CD4-positive, alpha-beta T cell treated with Interleukin-6 at 100 ng/mL for 8 hours (primary cell): ENCODE results near the gene MACROD2.
"Not testable (repeated sequence)": the region's sequence is repeated elsewhere in the genome, so short reads cannot be mapped to it uniquely, and the experiment has no call there.

Experiments used
- DNase-seq: peaks from one replicate; pipeline ENCODE4 v3.0.0-alpha.2; 2020; ENCODE audit warnings: mixed read lengths, low spot score

Gene MACROD2

DNA sequence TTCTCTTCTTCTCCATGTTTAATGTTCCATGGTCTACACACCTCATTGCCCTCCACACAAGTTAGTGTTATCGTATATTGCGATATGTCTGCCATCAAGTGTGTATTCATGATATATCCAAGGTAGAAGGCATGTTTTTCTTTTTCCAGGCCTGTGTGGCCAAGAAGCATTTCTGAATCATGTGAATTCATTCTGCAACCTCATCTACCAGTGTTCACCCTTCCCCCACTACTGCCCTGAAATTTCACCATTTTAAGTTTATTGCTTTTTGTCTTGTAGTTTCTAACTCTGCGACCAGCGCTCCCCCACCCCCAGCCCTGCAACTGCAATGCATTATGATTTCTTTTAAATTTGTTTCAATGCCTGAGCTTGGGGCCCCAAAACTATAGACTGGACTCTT, 960.1 kb downstream of the MACROD2 start:
- no peak for DNase-seq

DNA sequence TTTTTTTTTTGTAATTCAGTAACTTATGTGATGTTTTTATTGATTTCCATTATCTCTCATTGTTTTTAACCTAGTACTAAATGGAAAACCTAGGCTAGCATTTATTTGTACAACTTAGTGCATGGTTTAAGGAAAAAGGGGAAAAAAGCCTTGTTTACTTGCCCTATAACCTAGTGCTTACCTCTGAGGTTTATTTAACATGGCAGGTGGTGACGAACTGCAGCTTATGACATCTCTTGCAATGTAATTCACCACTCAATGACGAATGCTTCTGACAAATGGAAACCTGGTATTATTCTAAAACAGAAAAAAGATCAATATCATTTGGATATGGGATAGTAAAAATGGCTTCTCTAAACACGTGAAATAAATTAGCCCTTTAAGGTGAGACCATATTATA, 960.7 kb downstream of the MACROD2 start:
- no peak for DNase-seq

DNA sequence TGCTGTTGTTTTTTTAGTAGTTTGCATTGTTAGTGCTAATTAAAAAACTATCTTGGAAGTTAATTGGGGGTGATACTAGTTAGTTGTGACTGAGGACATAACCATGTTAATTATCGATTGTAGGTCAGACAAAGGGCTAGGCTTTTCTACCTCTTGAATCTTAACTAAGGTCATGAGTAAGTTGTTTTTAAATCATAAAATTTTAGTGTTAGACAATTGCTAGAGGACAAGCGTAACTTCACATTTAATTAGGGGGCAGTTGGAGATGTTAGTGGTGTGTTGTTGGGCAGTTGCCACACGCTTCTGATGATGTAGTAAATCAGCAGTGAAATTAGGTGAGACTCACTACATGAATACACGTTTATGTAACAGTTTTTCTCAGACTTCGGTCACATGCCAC, 961.2 kb downstream of the MACROD2 start:
- no peak for DNase-seq

DNA sequence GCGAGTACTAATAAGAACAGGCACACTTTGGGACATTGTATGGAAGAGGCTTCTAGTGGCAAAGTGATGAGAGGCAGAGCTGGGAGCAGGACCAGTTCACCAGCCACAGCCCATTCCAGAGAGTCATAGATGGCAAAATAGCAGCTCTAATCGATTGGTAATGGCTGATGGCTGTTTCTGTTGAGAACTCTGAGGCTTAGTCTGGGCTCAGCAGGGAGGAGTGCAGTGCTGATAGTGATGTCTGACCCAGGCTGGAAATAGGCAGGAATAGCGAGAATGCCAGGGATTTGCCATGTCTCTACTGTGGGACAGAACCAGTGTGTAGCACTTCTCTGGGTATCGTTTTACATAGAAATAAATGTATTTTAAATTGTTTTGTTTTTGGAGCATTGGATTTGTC, 962.1 kb downstream of the MACROD2 start:
- DNase-seq = no peak

DNA sequence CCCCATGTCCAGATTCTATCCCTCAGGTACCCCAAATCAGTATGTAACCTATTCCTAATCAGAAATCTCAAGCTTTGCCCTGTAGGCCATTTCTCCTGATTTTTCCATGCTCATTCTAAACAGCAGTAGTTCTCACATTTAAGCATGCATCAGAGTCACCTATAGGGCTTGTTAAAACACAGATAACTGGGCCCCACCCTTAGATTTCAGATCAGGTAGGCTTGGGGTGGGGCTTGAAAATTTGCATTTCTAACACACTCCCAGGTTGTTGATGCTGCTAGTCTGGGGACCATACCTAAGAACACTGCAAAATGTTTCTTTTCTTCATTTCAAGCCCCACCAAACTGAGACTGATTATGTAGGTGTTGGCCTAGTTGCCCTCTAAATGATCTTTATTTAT, 963.3 kb downstream of the MACROD2 start:
- no peak for DNase-seq

DNA sequence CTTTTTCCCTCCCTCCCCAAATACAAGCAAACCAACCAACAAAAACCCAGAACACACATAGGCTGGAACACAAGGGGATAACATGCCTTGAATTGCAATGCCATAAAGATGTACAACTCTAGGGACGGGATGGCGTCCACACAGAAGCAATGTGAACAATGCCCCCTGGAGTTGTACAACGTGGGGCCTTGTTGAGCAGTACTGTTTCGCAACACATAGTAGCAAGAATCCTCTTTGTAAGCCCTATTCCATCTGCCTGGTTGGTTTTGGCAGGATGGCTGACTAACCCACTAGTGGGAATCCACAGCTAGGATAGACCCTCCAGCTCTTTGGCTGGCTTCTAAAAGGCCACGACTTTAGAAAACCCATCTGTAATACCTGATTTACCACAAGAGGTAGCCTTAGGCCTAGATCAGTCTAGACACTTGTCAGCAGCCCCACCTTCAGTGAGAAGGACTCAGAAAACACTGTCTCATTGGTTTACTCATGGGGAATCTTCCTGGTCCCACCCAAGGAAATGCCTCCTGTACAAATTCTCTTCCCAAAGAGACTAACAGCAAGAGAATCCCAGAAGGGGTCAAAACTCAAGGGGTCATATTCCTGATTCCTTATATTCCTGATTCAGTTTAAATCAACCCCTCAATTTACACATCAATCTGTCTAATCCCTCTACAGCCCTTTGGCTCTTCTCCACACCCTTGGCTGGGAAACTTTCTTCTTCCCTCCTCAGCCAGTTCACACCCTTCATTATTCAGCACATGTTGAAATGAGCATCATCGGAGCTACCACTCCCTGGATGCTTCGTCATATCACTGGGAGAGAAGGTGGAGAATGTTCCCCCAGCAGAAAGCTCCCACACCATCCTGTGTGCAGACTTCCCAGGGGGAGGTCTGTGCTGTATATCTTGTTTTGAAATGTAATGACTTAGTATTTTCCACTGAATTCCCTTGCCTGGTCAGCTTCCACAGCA, 964.5 kb downstream of the MACROD2 start:
- DNase-seq = no peak

DNA sequence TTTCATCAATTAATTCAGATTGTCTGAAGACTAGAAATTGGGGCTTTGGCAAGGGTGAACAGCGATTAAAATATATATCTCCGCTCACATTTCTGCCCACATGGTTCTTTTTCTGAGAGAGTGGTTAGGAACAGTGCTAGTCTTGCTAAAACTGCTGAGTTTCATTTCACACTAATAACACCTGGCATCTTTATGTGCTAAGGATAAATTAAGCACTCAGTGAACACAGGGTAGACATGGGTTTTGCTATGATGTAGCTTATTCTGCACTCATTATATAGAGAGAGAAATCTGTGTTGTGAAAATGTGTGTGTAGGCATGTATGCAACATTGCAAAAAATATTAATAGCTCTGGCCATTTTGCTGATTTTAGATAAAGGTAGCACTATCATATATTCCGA, 965.5 kb downstream of the MACROD2 start:
- DNase-seq = no peak

DNA sequence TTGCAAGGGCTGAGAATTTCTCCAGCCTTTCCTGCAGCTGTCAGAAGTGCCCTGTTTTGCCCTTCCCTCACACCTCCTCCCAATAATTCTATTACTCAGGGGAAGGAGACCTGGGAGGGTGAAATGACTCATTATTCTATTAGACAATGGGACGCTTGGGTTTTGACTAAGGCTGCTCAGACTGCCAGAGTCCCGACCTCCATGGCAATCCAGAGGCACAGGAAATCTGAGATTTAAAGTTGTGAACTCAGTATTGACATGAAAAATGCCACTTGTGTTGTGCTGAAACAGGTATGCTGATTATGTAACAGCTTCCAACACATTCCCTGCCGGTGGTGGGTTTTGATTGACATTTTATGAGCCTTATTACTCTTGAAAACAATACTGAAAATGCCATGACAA, 967.9 kb downstream of the MACROD2 start:
- DNase-seq = no peak

DNA sequence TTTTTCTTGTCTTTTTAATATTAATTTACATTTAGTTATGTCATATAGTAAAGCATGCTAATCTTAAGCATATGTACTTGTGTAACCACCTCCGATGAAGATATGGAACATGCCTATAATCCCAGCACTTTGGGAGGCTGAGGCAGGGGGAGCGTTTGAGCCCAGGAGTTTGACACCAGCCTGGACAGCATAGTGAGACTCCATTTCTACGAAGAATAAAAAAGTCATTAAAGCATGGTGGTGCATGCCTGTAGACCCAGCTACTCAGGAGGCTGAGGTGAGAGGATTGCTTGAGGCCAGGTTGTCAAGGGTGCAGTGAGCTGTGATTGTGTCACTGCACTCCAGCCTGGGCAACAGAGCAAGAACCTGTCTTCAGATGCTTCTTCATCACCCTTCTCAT, 970.9 kb downstream of the MACROD2 start:
- no peak for DNase-seq

DNA sequence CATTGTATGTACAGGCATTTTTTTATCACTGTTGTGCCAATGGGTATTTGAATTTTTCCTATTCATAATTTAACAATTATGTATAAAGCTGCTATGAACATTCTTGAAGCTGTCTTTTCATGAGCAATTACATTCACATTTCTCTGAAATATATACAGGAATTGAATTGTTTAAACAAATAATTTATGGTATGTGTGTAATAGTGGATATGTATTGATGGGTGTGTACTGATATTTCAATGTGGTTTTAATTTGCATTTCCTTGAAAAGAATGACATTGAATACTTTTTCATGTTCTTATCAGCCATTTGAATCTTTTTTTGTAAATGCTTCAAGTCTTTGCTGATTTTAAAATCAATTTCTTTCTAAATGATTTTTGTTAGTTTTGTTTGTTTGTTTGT, 971.5 kb downstream of the MACROD2 start:
- no peak for DNase-seq

DNA sequence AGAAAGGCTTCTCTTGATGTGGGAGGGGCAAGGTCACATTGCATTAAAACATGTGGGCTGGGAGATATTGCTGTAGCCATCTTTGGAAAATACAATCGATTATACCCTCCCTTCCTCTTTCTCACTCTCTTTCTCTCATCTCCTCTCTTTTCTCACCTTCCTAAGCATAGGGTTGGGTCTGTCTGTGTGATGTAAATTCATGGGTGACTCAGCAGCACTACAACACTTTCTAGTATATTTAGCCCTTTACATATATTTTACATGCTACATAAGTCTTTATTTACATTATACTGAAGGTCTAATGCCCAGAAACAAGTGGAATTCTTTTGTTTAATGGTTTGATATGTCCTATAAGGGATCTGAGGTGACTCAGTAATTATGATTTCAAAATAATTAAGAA, 976.9 kb downstream of the MACROD2 start:
- DNase-seq = no peak

DNA sequence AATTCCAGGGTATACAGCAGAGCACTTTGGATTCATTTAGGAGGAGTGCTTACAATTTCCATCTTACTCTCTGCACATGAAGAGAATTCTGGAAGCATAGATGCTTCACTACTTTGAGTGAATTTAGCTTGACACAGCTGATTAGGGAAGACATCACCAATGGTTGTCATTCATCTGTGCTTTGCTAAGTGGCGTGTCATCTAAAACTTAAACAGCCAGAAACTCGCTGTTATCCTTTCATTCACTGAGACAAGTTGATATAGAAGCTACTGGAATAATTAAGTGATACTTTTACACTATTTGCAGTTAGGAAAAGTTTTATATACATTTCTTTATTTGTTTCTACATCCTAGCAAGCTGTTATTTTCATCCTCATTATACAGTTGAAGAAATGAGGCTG, 977.4 kb downstream of the MACROD2 start:
- no peak for DNase-seq

DNA sequence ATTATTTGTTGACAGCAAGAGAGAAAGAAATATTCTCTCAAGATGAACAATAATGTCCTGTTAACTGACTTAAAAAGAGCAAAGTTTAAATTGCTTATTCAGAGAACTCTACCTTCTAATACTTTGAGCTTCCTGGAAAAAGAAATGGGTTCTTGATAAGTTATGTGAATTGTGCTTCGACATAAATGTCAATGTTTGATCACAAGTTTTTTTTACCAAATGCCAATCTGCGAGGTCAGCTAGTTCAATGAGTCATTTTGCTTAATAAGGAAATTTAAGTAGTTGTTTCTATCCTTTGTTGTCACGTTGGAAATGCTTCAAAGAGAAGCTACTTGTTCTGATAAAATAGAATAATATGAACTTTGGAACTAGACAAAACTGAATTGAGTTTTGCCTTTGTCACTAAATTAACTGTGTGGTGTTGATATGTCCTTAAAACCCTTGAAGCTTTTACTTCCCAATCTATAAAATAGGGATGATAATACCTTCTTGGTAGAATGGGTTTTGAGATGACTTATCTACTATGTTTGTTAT, 984.2 kb downstream of the MACROD2 start:
- DNase-seq = no peak

DNA sequence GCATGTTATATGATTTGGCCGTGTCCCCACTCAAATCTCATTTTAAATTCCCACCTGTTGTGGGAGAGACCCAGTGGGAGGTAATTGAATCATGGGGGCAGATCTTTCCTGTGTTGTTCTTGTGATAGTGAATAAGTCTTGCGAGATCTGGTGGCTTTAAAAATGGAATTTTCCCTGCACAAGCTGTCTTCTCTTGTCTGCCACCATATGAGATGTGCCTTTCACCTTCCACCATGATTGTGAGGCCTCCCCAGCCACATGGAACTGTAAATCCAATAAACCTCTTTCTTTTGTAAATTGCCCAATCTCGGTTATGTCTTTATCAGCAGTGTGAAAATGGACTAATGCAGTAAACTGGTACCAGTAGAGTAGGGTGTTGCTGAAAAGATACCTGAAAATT, 986.2 kb downstream of the MACROD2 start:
- not testable (repeated sequence) for DNase-seq

DNA sequence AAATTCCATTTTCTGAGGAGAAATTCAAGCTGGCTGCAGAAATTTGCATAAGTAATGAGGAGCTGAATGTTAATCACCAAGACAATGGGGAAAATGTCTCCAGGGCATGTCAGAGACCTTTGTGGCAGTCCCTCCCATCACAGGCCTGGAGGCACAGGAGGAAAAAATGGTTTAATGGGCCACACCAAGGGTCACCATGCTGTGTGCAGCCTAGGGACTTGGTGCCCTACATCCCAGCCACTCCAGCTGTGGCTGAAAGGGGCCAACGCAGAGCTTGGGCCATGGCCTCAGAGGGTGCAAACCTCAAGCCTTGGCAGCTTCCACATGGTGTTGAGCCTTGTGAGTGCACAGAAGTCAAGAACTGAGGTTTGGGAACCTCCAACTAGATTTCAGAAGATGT, 987.0 kb downstream of the MACROD2 start:
- DNase-seq = not testable (repeated sequence)

DNA sequence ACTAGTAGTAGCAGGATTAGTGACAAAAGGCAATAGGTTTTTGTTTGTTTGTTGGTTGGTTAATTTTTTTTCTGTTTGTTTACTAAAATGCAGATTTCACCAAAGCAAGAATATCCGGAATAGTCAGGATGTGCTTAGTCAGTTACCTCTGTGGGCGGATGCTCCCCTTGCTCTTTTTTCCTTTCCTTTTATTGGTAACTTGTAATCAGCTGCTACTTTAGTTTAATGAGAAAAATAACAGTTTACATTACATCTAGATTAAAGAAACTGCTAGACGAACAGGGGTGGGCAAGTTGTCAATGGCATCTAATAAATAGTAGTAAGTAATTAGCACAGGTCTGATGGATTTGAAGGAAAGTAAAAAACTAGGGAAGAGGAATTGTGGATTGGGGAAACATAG, 989.0 kb downstream of the MACROD2 start:
- DNase-seq = no peak

DNA sequence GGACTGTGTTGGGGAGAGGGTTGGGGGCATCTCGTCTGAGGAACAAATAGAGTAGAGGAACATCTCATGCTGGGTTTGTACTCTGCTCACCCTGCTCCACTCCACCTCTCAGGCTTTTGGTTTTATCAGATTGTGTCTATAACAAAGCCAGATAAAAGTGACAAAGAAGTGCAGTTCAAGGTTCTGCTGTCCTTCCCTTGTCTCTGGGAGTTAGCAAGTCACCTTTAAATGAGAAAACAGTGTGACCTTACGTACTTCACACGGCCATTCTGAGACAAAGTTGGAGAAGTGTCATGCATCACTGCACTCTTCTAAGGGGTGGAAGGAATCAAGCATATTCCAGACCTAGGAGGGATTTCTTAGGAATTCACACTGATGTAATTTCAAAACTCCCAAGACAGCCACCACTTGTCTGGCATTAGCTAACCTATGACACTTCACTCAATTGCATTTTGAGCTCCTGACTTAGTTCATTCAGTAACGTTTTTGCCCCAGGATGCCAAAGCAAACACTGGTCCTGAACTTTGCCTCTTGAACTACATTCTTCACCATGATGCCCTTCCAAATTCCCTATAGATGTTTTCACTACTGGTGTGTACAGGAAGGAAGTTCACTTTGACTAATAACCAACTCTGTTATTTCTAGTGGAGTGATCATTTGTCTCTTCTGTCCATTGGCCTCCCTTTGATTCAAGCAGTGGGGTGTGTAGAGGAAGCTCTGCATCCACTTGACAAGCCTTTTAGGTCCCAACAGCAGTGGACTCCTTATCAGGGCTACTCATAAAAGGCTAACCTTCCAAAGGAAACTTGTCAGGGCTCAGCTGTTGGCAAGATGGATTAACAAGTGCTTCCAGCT, 989.7 kb downstream of the MACROD2 start:
- DNase-seq = no peak

DNA sequence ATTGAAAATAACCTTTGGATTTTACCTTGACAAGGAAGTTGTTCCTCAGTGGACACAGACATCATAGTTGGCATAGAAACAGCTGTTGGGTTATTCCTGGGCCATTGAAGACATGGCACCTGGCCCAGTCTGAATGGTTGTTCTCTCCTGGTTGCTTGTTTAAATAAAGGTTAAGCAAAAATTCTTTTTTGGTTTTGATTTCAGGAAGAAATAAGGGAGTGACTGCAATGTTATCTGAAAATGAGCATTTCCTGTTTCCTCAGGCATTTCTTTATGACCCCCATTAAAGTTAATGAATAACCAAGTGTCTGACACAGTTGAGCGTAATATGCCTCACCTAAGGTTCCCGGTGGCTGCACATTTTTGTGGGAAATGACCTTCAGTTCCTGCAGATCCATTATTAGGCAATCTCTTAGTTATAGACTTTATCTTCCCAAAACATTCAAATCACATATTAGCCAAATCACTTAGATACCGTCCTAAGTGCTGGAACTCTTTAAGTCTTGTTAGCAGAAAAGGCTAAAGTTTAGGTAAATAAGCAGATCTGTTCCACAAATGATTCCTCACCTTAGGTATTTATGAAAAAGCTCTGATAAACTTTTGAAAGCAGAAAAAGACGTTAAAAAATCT, 990.8 kb downstream of the MACROD2 start:
- no peak for DNase-seq

DNA sequence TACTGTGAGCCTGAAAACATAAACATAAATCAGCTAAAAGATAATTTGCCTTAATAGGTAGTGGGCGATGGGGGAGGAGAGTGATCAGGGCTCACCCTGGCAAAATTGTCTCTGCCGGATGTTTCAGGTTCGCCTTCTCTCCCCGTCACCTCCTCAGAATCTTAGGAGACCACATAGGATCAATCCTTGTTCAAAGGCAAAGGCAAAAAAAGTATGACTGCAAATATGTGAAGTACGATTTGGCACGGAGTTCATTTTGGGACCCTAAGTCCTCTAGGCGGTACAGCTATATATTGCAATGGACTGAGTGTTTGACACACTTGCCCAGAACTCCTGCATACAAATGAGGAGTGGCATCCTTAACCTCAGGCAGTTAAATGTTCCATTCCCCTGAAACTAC, 991.3 kb downstream of the MACROD2 start:
- DNase-seq = no peak

DNA sequence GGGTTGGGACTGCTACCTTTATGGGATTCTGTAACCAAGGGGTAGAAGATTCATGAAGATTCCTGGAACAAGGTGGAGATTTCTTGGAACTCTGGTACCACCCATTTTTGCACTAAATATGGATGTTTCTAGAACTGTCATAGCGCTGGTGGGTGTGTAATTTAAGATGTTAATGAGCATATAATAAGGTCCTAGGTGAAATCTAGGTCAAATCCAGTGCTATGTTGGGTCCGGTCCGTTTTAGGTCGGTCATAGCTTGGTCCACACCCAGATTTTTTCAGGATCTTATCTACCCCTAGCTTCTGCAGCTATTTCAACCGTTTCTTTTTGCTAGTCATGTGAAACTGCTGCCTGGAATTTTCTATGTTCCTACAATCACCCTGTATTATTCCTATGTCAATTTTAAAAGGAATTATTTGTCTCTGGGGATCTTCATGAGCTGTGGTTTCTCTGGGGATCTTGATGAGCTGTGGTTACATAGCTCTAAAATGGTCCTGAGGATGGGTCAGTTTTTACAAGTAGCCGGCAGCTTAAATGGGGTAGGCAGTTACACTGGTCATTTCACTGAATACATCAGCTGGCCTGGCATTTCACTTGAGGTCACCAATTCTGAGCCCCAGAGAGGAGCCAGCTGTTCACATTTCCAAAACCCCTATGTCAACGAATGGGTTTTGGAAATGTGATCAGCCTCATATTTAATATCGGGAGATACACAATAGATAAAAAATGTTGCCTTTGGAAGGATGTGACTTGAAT, 994.4 kb downstream of the MACROD2 start:
- no peak for DNase-seq

DNA sequence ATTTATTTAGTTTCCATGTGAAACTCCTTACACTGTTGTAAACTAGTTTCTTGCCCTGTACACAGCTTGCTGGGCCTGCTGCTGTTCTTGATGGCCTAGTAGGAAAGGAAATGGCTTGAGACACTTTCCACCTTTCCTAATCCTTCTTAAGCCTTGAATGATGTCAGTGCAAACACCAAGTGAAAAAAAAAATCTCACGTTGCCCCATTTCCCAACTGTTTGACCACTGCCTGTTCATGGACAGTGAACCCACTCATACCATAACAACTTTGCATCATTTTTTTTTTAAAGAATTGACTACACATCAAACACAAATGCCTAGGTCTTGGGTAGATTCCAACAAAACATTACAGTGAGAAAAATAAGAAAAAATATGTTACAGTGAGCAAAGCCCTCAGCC, 995.7 kb downstream of the MACROD2 start:
- no peak for DNase-seq

DNA sequence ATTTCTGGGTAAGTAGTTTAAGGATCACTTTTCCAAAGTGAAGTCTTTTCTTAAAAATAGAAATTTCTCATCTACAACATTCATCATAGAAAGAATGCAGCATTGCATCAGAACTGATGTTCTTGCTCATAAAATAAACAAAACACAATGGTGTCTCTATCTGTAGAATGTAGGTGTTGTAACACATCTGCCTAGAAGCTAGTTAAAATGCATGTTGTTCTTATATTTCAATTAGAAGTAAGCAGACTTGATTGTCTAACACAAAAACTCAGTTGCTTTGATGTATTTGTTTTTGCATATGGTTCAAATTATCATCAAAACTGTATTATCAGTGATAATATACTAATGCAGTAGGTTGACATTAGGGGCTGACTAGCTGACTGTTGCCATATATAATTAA, 996.8 kb downstream of the MACROD2 start:
- no peak for DNase-seq
